ENCODE data around the gene ZNF641. TPM values are rescaled to one million over a fixed set of nuclear protein-coding genes. Genes with fewer than 3 reads are reported as not detected.

ZNF641 gene
- total RNA-seq, 1 donor from 2014 or later, result 17.3 TPM

Other genes starting within 250 kb of the ZNF641 start
- 7.7 TPM for gene SENP1, start 244.8 kb downstream of the ZNF641 start, total RNA-seq
- 637 TPM for gene PFKM, start 231.6 kb downstream of the ZNF641 start, total RNA-seq
- gene ASB8, start 193.4 kb downstream of the ZNF641 start, total RNA-seq, result 80.7 TPM
- 1.0 TPM for gene CCDC184, start 167.3 kb downstream of the ZNF641 start, total RNA-seq
- gene OR10AD1, start 147.6 kb downstream of the ZNF641 start, total RNA-seq, result not detected
- not detected for gene ANP32D, start 121.6 kb upstream of the ZNF641 start, total RNA-seq
- not detected for gene C12orf54, start 131.6 kb upstream of the ZNF641 start, total RNA-seq
- gene OR8S1, start 174.7 kb upstream of the ZNF641 start, total RNA-seq, result not detected
- not detected for gene LALBA, start 219.1 kb upstream of the ZNF641 start, total RNA-seq